Activated CD4-positive, alpha-beta T cell treated with anti-CD3 and anti-CD28 coated beads for 48 hours (primary cell): ENCODE data around the gene COPG1.
A peak's percentile ranks its signal among the peaks of the same experiment; 100 is the strongest.
"Not testable (repeated sequence)": the region's sequence is repeated elsewhere in the genome, so short reads cannot be mapped to it uniquely, and the experiment has no call there.

Experiments used
- DNase-seq: peaks from one replicate; pipeline ENCODE4 v3.0.0-alpha.2; 2020

COPG1 gene

DNA sequence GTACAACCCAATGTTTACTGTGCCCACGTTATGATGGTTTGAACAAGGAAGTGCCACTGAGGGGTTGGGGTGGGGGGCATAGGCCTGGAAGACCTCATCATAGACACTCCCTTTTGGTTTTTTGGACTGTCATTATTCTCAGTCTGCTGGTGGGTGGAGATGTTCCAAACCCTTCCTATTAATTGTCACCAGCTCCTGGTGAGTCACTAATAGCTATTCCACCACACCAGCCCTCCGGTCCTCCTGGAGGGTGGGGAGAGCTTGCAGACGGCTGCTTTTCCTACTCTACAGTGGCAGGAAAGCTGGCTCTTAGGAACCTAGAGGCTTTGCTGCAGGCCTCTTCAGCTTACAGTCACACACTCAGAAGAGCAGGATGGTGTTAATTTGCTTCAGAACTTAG is 9.0 kb upstream of the COPG1 start:
- no peak for DNase-seq

DNA sequence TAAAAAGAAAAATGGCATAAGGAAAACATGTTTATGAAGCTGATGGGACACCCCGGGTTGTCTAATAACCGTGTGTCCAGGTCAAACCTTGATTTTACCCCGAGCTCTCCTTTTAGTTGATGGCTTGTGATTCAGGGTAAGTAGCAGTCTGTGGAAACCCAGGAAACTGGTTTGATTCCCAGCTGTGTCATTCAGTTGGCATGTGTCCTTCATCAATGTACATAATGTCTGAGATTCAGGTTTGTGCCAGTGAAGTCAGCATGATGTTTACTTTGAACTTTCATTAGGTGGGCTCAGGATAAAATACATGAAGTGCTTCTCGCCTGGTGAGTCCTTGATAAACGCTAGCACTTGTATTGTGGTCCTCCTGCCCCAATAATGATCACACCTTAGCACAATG is 4.3 kb upstream of the COPG1 start:
- DNase-seq, result no peak

DNA sequence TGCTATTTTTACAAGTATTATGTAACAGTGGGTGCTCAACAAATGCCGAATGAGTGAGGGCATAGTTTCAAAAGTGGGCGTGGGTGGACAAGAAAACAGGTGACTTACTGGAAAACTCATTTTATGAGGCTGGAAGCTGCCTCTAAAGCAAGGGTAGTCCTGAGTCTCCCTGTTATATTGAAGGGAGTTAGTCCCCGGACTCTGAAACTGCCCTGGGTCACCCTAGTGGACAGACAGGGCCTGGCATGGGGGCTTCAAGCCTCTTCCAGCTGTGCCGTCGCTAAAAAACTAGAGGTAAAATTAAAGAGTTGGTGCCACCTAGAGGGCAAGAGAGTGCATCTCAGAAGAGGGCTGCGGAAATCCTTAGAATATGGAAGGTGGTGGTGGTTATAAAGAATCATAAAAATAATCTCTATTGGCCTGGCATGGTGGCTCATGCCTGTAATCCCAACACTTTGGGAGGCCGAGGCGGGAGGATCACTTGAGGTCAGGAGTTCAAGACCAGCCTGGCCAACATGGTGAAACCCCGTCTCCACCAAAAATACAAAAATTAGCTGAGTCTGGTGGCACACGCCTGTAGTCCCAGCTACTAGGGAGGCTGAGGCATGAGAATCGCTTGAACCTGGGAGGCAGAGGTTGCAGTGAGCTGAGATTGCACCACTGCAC is 3.6 kb upstream of the COPG1 start:
- DNase-seq, result peak; percentile 81

DNA sequence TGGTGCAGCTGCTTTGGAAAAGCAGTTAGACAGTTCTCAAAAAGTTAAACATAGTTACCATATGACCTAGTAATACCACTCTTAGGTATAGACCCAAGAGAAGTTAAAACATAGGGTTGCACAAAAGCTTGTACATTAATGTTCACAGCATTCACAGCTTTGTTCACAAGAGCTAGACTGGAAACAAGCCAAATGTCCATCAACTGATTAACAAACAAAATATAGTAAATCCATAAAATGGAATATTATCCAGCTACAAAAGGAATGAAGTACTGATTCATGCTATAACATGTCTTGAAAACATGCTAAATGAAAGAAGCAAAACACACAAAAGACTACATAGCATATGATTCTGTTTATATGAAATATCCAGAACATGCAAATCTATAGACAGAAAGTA is 2.8 kb upstream of the COPG1 start:
- DNase-seq, result no peak

DNA sequence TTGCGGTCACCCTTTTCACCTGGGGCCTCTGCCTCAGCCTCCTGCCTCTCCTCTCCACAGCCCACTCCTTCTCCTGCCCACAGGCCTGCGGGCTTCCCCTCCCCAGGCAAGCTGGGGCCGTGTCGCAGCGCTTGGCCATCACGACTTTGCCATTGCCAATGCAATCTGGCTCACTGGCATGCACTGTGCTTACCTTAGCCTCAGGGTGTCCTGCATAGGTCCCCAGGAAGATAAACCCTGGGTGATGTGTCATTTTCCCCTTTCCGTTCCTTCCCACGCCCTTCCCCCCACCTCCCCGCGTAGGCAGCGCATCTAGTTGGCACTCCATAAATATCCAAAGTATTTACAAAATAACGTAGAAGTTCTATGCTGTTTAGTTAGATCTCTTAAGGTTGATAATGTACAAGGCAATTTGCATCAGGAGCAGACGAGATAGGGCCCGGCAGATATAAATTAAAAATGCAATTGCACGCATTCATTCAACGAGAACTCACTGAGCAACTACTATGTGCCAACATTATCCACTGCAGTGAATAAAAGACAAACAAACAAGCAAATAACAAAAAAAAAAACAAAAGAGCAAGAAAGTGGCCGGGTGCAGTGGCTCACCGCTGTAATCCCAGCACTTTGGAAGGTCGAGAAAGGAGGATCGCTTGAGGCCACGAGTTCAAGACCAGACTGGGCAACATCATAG is 973 bp upstream of the COPG1 start:
- DNase-seq, result peak; percentile 17

DNA sequence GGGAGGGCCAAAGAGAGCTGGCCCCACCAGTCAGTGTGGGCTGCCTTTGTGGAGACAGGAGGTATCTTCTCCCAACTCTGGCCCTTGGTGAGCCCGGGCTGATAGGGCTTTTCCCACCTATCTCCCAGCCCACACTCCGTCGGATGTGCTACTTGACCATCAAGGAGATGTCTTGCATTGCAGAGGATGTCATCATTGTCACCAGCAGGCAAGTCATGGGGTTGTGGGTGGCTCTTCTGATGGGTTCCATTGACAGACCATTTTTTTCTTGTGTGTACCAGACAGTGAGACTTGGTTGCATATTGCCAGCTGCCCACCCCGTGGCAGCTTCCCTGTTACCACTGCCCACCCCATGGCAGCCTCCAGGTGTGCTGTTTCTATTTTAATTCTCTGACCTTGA is 3.3 kb downstream of the COPG1 start:
- no peak for DNase-seq

DNA sequence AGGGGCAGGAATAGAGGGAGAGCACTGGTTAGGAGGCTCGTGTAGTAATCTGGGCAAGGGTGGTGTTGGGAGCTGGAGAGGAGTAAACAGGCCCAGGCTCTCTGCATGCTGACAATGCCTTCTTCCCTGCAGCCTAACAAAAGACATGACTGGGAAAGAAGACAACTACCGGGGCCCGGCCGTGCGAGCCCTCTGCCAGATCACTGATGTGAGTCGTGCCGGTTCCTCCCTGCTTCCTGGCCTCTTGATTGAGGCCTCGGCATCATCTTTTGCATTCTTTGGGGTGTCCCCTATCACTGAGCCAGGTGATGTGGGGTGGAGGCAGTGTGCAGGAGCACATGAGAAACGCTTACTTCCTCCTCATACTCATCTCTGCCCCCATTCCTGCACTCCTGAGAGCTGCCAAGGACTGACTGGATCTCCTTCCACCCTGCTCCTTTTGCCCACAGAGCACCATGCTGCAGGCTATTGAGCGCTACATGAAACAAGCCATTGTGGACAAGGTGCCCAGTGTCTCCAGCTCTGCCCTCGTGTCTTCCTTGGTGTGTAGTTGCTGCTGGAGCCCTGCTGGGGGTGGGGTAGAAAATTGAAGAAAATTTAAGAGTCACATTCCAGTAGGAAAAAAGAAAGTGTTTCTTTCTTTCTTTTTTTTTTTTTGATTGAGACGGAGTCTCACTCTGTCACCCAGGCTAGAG is 5.3 kb downstream of the COPG1 start:
- no peak for DNase-seq

DNA sequence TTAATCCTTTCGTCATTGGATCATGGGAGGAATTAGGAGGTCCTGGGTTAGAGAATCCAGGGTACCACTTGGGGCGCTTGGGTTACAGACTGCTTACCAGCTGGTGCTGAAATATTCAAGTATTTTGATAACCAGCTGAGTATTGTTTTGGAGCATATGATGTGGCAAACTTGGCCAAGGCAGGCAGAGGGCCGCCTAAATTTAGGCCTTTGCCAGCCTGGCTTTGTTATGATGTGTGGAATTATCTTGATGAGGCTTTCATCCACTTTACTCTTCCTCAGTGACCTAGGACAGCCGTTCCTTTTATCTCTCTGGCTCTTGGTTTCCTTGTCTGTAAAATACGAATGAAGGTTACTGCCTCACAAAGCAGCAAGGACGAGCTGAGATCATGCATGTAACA is 6.9 kb downstream of the COPG1 start:
- DNase-seq, result no peak

DNA sequence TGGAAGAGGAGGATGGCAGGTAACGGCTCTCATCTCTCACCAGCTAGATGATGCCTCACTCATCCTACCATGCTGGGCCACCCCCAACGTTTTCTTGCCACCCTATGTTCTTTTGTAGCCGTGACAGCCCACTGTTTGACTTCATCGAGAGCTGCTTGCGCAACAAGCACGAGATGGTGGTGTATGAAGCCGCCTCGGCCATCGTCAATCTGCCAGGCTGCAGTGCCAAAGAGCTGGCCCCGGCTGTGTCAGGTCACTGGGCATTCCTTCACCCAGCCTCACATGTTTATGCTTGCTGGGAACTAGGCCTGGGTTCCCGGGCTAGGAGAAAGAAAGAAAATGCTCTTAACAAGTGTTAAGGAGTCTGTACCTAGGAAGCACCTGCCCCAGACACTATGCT is 8.2 kb downstream of the COPG1 start:
- no peak for DNase-seq

DNA sequence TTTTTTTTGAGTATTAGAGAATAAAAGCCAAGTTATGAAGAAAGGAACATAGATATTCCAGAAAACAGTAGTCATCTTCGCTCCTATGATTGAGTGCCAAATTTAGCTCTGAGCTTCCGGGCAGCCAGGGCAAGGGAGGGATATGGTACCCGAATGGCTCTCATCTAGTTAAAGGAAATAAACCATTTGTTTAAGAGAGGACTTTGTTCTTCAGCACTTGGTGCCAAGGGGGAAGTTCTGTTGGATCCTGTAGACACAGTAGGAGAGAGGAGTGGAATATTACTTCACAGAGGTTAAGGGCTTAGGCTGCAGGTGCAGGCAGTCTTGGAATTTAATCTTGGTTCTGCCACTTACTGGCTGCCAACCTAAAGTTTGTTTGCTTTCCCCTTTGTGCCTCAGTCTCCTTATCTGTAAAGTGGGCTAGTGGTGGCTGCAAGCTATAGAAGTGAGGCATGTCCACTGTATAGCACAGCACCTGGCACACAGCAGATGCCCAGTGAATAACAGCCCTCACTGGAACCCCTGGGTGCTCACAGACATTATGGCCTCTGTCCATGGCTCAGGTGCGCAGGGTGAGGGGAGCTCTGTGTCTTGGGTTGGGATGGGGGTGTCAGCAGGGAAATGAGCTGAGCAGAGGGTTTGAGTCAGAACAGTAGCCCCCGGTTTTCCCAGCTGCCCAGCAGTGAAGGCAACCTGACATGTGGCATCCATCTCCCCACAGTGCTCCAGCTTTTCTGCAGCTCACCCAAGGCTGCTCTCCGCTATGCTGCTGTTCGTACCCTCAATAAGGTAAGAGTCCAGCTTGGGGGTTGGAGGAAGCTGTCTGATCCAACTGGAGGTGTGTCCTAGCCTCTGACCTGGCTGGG is 10.4 kb downstream of the COPG1 start:
- DNase-seq, result no peak

DNA sequence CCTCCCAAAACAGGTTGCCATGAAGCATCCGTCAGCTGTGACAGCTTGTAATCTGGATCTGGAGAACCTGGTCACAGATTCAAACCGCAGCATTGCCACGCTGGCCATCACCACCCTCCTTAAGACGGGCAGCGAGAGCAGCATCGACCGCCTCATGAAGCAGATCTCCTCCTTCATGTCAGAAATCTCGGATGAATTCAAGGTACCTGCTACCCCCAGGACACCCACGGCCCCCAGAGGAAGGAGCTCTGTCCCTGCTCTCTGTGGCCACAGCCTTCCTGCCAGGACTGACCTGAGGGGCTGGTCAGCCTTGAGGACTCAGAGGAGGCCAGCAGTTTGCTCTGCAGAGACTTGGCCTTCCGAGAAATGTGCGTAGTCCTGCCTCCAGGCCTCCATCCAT is 11.2 kb downstream of the COPG1 start:
- no peak for DNase-seq

DNA sequence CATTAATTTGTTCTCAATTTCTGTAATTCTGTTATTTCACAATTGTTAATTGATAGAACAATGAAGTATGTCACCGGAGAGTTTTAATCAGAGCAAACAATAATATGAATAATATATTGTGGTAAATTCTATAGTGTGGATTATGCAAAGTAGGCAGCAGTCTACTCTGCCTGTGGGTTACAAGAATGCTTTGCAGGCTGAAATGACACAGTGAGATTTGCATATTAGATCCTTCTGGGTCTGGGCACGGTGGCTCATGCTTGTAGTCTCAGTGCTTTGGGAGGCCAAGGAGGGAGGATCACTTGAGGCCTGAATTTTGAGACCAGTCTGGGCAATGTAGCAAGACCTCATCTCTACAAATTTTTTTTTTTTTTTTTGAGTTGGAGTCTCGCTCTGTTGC is 12.5 kb downstream of the COPG1 start:
- no peak for DNase-seq

DNA sequence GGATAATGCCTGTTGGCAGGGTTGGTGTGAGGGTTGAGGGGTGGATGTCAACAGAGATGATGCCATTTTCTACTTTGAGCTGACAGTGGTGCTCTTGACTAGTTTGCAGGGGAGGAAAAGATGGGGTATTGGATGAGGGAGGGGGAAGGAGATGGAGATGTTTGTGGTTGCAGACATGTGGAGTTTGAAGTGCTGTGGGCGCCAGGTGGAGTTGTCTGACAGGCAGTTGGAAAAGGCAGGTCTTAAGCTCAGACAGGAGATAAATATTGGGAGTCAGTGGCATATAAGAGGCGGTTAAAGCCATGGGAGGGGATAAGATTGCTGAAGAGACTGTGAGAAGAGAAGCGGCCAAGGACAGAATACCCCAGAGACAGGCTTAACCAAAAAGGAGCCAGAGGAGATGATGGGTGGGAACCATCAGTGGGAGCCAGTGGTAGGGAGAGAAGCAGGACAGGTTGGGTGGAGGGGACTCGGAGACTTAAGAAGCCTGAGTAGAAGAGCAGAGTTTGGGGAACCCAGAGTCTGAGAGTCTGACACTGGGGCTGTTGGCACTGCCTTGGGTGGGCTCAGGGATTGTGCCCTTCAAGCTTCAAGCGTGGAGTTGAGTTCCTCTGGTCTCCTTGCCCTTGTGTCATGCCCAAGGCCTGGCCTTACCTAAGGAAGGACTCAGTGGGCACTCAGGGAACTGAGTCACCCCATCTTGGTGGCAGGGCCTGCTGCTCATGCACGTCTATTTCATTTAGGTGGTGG is 13.9 kb downstream of the COPG1 start:
- DNase-seq, result no peak

DNA sequence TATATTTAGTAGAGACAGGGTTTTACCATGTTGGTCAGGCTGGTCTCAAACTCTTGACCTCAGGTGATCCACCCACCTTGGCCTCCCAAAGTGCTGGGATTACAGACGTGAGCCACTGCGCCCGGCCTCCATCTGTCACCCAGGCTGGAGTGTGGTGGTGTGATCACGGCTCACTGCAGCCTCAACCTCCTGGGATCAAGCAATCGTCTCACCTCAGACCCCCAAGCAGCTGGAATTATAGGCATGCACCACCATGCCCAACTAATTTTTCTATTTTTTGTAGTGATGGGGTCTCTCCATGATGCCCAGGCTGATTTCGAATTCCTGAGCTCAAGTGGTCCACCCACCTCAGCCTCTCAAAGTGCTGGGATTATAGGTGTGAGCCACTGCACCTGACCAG is 15.6 kb downstream of the COPG1 start:
- DNase-seq, result not testable (repeated sequence)

DNA sequence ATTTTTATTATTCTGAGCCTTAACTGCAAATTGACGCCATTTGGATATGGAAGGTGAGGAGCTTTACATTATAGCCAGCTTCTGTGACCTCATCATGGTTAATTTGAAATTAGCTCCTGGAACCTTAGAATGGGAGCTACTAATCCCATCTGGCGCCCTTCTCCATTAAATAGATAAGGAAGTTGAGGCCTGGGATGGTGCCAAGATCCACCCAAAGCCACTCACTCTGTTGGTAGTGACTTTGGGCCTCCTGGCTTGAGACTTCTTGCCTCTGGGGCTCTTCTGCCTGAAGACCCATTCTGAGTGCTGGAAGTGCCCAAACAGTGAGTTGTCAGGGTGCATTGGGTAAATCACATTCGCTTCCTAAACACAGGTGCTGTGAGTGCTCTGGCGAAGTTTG is 17.2 kb downstream of the COPG1 start:
- DNase-seq, result no peak

DNA sequence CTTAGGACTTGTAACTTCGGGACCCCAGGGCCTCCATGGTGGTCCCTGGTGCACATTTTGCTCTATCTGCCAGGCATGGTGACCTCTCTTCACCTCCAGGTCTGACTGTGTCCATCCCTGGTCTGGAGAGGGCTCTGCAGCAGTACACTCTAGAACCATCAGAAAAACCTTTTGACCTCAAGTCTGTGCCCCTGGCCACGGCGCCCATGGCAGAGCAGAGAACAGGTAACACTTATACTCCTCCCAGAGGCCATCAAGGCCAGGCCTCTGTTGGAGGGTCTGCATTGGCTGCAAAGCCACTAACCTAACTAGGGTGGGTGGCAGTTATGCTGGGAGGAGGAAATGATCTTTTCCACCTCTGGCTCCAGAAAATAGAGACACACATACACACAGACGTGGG is 19.0 kb downstream of the COPG1 start:
- no peak for DNase-seq

DNA sequence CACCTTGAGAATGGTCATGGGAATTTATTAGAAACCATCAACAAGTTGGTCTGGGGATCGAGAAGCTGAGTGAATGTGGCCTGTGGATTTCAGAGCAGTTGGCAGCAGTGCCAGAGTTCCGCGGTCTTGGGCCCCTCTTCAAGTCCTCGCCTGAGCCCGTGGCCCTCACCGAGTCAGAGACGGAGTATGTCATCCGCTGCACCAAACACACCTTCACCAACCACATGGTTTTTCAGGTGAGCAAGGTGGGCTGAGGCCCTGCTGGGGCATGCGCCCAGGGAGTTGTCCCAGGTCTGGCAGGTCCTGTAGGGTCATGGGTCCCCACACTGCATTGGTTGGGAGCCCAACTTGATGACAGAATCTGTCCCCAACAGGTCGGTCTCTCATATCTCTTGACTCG is 22.3 kb downstream of the COPG1 start:
- DNase-seq, result no peak

DNA sequence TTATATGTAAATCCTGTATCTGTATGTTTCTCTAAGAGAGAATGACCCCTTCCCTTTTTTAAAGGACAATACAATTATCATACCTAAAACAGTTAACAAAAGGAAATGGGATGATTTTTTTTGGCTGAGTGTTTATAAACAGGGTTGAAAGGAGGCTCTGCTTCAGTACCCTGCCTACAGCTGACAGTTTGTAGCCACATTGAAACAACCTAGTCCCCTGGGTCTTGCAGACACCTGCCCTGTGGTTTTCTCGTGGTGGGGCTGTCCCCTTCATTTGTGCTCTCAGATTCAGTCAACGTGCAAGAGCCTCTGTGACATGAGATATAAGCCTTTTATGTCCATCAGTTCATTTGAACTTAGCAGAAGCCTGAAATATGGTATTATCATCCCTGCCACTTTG is 27.0 kb downstream of the COPG1 start:
- DNase-seq, result peak; percentile 43

DNA sequence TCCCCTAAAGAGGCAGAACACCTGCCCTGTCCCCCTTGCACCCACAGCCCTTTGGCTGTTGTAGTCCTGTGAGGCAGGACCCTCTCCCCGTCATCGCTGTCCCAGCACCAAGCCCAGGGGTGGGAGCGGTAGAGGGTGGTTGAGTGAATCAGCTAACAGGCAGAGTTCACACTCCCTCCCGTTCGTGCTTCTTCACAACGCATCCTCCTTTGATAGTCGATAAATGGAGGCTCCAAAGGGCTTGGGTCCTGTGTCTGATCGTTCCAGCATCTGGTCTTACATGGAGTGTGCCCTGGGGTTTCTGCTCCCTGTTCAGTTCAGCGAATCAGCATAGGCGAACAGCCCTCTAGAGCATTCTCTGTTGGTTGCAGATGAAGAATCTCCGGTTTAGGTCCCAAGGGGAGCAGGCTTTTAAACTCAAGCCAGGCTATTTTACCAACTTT is 28.4 kb downstream of the COPG1 start:
- peak; percentile 9 for DNase-seq

DNA sequence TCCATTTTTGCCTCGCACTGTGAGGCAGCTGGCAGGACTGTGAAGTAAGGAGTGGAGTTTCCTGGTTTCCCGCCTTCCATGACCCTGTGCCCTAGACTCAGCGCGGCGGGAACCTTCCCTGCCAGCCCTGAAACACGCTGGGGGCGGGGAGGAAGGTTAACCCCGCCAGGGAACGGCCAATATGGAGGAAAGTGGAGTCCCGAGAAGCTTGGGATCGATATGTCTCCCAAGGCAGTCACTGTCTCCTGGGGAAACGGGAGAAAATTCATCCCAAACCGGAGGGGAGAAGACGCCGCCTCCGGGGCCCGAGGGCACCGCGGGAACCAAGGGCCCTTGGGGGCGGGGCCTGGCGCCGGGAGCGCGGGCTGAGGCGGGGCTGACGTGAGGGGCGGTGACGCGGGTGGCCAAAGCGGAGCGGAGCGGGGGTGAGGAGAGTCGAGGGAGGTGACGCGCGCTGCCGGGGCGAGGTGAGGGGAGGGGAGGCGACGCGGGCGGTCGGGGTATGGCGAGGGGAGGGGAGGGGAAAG is 29.1 kb downstream of the COPG1 start, which contains the start of gene HMCES:
HMCES (plus strand) TSS at position 432 of the 527 bp plus-strand sequence. CDS start 863 bp downstream, outside the sequence.
- peak; percentile 94 for DNase-seq

DNA sequence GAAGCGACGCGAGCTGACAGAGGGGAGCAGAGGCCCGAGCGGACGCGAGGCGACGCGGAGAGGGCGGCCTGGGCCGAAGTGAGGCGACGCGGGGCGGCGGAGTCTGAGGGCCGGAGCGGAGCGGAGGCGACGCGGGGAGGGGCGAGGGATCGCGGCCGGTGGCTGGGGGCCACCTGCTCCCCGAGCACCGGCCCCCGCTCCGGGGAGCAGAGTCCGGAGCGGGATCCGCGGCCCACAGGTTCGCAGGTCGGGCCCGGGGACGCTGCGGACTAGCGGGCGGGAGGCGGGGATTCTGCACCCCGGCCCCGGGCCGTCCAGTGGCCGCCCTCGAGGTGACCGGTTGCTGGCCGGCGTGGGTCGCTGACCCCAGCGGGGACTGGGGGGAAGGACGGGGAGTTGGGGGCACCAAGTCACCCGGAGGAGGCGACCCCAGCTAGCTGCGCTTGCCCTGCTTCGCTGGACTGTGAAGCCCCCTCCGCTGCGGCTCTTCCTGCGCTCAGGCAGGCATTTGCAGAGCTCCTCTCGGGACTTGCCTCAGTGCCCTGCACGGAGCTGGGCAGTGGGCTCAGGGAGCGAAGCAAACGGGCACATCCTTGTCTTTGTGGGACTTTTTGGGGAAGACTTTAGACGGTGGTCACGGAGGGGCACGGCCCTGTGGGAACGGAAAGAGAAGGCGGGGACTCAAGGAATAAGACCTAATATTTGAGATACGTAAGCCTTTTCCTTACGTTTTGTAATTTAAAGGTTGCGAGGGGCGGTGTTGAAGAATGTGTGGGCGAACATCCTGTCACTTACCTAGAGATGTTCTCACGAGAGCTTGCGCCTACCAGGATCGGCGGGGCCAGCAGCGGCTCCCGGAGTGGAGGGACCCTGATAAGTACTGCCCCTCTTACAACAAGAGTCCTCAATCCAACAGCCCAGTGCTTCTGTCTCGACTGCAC is 29.8 kb downstream of the COPG1 start:
- DNase-seq, result peak; percentile 78
